Measurements from ENCODE around the gene ARHGAP8. TPM values are rescaled to one million over a fixed set of nuclear protein-coding genes. Genes with fewer than 3 reads are reported as not detected.
"Not testable (repeated sequence)": the region's sequence is repeated elsewhere in the genome, so short reads cannot be mapped to it uniquely, and the experiment has no call there.

ARHGAP8 gene
- polyA plus RNA-seq, 3 donors: 31.4 to 51.0 (median 37.3) TPM

- no peak for DNase-seq
Measured at GRCh38 chr22:44847892-44848291, 95.5 kb downstream of the ARHGAP8 start.

- DNase-seq: no peak
Measured at GRCh38 chr22:44848296-44848741, 95.9 kb downstream of the ARHGAP8 start.

GRCh38 chr22:44848791-44849420 is 96.5 kb downstream of the ARHGAP8 start:
- no peak for DNase-seq

DNA sequence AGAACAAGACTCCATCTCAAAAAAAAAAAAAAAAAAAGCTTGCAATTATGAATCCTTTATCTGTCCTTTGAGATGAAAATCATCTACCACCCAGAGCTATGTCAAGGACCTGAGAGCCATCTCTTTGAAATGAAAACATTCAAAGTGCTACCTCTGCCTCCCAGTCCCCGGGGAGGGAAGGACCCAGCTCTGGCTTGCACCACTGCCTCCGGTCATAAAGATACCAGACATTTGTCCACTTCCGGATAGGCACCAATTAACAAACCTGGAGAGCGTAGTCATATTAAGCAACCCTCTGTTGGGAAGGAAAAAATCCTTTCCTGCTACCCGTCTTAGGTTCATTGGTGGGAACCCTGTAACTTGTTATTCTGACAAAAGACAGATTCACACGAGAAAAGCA is 98.6 kb downstream of the ARHGAP8 start:
- DNase-seq: no peak

- DNase-seq: not testable (repeated sequence)
Measured at GRCh38 chr22:44854641-44855040, 102.3 kb downstream of the ARHGAP8 start.

GRCh38 chr22:44855855-44856254 is 103.5 kb downstream of the ARHGAP8 start:
- no peak for DNase-seq

GRCh38 chr22:44858819-44859218 is 106.4 kb downstream of the ARHGAP8 start:
- DNase-seq: not testable (repeated sequence)

DNA sequence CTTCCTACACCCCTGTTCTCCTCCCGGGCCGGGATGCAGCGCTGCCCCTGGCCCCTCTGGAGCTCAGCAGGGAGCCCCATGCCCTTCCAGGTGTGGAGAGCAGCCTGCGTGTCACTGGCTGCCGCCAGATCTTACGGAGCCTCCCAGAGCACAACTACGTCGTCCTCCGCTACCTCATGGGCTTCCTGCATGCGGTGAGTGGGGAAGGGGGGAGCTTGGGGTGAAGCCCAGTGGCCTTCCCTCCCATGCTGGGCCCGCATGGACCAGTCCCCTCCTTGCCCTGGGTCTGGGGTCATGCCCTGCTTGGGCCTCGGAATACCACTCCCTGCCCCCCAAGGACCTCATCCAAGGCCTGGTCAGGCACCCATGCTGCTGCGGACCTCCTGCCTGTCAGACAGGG is 107.3 kb downstream of the ARHGAP8 start:
- no peak for DNase-seq

GRCh38 chr22:44860311-44860710 is 107.9 kb downstream of the ARHGAP8 start:
- no peak for DNase-seq

- no peak for DNase-seq
Measured at GRCh38 chr22:44861245-44861644, 108.9 kb downstream of the ARHGAP8 start.

DNA sequence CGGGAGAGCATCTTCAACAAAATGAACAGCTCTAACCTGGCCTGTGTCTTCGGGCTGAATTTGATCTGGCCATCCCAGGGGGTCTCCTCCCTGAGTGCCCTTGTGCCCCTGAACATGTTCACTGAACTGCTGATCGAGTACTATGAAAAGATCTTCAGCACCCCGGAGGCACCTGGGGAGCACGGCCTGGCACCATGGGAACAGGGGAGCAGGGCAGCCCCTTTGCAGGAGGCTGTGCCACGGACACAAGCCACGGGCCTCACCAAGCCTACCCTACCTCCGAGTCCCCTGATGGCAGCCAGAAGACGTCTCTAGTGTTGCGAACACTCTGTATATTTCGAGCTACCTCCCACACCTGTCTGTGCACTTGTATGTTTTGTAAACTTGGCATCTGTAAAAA is 109.9 kb downstream of the ARHGAP8 start:
- DNase-seq: no peak

DNA sequence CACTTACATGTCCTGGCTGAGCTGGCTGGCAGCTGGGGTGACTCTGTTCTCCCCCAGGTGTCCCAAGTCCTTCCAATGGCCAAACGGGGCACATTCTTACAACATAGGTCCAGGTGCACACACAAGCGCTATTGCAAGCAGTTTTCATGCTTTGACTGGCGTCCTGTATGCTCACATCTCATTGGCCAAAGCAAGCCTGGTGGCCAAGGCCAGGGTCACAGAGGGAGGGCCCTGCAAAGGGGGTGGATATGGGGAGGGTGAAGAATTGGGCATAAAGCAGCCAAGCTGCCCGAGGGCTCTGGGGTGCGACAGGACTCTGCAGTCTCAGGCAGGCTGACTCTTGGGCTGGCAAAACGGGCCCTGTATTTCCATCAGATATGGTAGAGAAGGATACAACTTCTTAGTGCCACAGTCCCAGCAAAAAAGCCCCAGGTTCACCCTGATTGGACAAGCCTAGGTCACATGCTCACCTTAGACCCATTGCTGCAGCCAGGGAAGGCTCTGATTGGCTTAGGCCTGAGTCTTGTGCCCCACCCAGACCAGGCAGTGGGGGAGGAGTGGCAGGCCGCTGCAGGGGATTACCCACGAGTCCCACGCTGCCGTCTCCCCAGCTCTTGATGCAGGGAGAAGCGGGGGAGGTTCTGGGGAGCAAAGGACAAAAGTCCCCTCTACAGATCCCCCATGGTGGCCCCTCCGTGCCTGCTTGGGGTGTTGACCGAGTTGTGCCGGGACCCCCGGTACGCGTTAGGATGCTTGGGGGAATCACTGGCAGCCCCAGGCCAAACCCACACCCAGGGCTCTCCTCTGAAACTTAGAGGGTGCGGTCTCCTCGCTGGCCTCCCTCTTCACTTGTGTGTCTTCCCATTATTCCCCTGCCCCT is 110.8 kb downstream of the ARHGAP8 start:
- DNase-seq: no peak

DNA sequence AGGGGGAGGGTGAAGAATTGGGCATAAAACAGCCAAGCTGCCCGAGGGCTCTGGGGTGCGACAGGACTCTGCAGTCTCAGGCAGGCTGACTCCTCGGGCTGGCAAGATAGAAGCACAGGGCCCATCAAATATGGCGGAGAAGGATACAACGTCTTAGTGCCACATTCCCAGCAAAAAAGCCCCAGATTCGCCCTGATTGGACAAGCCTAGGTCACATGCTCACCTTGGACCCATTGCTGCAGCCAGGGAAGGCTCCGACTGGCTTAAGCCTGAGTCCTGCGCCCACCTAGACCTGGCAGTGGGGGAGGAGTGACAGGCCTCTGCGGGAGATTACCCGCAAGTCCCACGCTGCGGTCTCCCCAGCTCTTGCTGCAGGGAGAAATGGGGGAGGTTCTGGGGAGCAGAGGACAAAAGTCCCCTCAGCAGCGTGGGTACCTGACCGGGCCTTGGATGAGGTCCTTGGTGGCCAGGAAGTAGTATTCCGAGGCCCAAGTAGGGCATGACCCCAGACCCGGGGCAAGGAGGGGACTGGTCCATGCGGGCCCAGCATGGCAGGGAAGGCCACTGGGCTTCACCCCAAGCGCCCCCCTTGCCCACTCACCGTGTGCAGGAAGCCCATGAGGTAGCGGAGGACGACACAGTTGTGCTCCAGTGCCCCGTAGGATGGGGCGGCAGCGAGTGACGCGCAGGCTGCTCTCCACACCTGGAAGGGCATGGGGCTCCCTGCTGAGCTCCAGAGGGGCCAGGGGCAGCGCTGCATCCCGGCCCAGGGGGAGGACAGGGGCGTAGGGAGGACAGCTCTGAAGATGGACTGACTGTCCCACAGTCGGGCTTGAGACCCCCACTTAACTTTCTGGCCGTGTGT is 113.0 kb downstream of the ARHGAP8 start:
- no peak for DNase-seq

- DNase-seq: no peak
Measured at GRCh38 chr22:44869196-44869595, 116.8 kb downstream of the ARHGAP8 start.

- no peak for DNase-seq
Measured at GRCh38 chr22:44870021-44870420, 117.6 kb downstream of the ARHGAP8 start.

DNA sequence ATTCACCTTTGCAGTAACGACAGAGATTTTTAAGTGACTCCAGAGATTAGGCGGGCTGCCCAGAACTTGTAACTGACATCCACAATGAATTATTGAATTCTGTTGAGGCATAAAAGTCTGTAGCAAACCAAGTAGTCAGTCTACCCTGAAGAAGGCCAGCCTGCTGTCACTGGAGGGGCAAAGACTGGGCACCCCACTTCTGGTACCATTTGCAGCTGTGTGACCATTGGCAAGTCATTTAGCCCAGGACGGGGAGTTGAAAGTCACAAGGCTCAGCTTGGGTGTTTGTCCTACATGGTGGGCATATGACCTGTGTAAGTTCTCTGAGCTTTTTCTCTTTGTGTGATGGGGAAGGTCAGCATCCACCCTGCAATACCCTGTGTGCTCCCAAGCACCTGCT is 119.4 kb downstream of the ARHGAP8 start:
- DNase-seq: no peak

DNA sequence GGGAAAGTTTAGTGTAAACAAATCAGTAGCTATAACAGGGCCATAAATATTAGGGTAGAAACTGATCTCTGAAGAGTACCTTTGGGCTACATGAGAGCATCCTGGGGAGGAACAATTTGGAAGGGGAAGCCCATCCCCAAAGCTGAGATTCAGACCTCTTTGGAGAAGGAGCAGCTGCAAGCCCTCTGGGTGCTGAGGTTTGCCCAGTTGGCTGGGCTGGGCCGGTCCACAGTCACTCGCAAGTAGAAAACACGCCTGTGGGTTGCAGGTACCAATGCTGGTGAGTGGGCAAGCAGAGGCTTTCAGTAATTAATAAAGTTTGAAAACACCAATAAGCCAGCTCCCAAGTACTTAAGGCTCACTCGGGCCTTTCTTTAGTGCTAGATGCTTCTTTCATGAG is 124.5 kb downstream of the ARHGAP8 start:
- no peak for DNase-seq

DNA sequence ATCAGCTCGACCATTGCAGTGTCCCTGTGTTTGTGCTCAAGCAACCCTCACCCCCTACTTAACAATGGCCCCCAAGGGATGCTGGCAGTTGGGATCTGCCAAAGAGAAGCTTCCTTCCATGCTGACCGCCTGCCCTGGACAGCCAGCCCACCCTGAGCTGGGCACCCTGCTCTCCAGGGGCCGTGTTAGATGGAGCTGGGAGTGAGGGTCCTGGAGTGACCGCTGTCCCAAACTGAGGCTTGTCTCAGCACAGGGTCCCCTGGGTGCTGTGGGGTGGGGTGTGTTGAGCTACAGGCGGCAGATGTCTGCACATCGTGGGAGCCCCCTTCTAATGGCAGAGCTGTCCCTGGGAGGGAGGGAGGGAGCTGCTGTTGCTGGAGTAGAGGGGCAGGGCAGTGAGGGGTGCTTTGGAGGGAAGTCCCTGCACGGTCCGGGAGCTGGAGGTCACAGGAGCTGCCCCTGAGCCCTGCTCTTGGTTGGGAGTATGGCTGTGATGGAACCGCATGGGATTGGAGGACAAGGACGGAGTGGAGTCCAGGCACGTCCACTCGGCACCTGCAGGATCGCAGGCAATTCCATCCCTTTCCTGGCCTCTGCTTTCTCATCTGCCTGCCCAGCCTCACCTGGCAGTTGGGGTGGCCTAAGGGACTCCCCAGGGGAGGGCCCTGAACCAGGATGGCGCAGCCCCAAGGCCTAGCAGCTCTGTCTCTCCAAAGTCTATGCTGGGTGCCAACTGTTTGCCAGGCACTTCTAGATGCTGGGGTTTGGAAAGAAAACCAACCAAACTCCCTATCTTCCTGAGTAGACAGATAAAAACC is 126.3 kb downstream of the ARHGAP8 start:
- no peak for DNase-seq

GRCh38 chr22:44879301-44879680 is 126.9 kb downstream of the ARHGAP8 start:
- no peak for DNase-seq

DNA sequence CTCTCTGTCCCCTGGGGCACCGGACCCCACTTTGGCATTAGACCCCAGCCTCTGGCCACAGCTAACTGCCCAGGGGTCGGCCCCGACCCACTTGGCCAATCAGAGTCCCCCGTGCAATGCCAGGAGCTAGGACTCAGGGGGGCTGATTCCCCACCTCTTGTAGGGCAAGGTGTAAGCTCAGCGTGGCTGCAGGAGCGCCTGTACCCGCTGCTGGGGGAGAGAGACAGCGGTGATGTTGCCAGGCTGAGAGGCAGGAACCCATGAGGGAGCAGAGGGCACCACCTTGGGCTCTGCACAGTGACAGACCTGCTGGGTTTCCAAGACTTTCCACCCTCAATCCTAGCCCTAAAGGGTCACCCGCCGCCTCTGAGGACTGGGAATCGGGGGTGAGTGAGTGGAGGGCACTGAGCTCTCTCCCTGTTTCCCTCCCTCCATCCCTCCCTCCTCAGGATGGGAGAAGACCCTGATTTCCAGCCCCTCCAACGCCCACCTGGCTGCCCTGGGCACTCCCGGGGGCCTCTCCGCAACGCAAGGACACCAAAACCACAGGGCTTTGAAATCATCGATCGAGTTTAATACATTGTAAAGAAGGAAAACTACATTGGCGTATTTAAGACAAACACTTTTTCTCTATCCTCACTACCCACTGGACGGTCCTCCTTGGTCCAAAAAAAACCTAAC is 128.4 kb downstream of the ARHGAP8 start:
- no peak for DNase-seq

DNA sequence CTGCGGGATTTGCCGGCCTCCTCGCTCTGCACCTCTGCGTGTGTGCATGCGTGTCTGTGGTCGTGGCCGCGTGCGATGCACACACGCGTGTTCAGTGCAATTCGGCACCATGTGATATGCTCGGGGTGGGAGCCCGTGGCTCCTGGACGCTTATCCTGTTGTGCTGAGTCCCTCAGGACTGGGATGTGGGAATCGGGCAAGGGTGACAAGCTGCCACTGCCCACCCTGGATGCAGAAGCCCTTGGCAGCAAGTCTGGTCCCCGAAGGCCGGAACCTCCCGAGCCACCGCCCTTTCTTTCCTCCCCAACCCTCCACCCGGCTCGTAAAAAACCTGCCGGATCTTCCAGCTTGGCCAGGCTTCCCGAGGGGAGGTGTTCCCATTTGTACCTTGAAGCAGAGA is 129.2 kb downstream of the ARHGAP8 start:
- no peak for DNase-seq

All from renal pelvis (tissue), 4 donors.